ENCODE measurements around the gene RCSD1. TPM values are rescaled to one million over a fixed set of nuclear protein-coding genes. Genes with fewer than 3 reads are reported as not detected.

RCSD1 gene
- total and polyA plus RNA-seq, 7 donors: 3.9 to 34.2 (median 13.7) TPM

DNA sequence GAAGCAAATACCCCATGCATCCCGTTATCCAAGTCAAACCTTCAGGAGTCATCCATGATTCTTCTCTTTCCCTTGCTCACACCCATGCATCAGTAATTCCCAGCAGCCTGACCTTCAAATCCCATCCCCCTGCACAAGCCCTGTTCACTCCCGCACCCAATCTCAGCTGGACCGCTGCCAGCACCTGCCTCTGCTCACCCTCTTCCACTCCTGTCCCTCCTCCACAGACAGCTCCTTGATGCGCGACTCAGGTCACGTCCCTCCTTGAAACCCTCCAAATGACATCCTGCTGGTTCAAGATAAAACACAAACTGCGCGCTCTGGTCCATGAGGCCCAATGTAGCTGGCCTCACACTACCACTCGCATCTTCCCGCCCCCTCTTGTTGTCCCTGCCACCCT, 48.4 kb downstream of the RCSD1 start:
- Histone ChIP-seq H3K4me1 (peaks cover 33% of the 10 kb centered on the region), H3K36me3 (ENCODE audit: insufficient read depth in 1 of 2, low read depth in 1 of 2) (peaks cover 0 to 3% of the 10 kb centered on the region in 2 donors), H3K4me3 (no peak overlapping the region), H3K9me3 (no peaks in the 10 kb centered on the region), H3K27ac (no peak overlapping the region), H3K27me3 (ENCODE audit: insufficient read depth in 3 of 3, low read length in 2 of 3) (no peaks in the 10 kb centered on the region)
- TF ChIP-seq, protein P1, sequence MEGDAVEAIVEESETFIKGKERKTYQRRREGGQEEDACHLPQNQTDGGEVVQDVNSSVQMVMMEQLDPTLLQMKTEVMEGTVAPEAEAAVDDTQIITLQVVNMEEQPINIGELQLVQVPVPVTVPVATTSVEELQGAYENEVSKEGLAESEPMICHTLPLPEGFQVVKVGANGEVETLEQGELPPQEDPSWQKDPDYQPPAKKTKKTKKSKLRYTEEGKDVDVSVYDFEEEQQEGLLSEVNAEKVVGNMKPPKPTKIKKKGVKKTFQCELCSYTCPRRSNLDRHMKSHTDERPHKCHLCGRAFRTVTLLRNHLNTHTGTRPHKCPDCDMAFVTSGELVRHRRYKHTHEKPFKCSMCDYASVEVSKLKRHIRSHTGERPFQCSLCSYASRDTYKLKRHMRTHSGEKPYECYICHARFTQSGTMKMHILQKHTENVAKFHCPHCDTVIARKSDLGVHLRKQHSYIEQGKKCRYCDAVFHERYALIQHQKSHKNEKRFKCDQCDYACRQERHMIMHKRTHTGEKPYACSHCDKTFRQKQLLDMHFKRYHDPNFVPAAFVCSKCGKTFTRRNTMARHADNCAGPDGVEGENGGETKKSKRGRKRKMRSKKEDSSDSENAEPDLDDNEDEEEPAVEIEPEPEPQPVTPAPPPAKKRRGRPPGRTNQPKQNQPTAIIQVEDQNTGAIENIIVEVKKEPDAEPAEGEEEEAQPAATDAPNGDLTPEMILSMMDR (IDR thresholded peaks at IDR 0.05): no peak
- 92 to 96% (median 95%) methylated on average over 10 of the region's 10 CpGs for WGBS, 3 donors
- DNase-seq (no peak), ATAC-seq (no peak)
- intact Hi-C loops (cut with DNase I): no loop called here

DNA sequence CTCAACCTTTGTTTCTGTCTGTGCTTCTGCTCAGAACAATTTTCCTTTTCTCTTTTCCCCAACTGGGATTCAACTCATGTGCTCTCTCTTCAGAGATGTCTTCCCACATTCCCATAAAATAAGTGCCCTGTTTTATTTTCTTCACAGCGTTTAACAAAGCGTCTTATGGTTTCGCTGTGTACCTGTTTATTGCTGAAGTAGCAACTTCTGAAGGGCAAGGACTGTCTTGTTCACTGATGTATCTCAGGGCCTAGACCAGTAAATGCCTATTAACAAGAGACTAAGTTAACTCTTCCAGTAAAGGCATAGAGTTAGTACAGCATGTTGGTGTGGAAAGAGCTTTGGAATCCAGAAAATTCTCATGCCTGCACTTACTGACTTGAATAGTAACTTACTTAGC, 48.8 kb downstream of the RCSD1 start:
- H3K27me3 ChIP-seq (ENCODE audit: insufficient read depth in 3 of 3, low read length in 2 of 3): no peaks in the 10 kb centered on the region
- no peak for DNase-seq
- no peak overlapping the region for H3K27ac ChIP-seq
- TF ChIP-seq, protein P1 (IDR thresholded peaks at IDR 0.05): no peak
- no peak for ATAC-seq
- peaks cover 37% of the 10 kb centered on the region for H3K4me1 ChIP-seq
- no peak overlapping the region for H3K4me3 ChIP-seq
- intact Hi-C loops (cut with DNase I): no loop called here
- no peaks in the 10 kb centered on the region for H3K36me3 ChIP-seq (ENCODE audit: insufficient read depth in 1 of 2, low read depth in 1 of 2)
- whole genome bisulfite sequencing, 3 donors: 58 to 97% (median 94%) methylated on average over 3 of the region's 3 CpGs
- no peaks in the 10 kb centered on the region for H3K9me3 ChIP-seq

DNA sequence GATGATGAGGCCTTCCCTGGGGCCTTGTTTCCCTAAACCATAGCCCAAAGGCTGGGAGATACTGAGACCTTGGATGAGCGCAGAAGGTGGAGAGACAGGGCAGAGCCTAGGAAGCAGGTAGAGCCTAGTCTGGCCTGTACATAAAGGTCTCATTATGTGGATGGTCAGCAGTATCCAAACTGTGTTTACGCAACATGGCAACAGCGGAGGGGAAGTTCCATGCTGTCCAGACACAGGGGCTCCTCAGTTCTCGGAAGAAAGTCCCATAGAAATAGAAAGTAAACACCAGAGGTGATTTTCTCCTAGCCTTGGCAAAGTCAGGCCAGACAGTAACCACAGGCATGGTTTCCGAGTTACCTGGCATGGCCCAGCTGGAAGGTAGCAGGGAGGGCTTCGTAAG, 49.7 kb downstream of the RCSD1 start:
- H3K9me3 ChIP-seq: no peaks in the 10 kb centered on the region
- peaks cover 46% of the 10 kb centered on the region for H3K4me1 ChIP-seq
- H3K27me3 ChIP-seq (ENCODE audit: insufficient read depth in 3 of 3, low read length in 2 of 3): no peaks in the 10 kb centered on the region
- ATAC-seq (no peak), DNase-seq (no peak)
- WGBS, 3 donors: 88 to 93% (median 89%) methylated on average over 6 of the region's 6 CpGs
- intact Hi-C loops (cut with DNase I): no loop called here
- no peaks in the 10 kb centered on the region for H3K36me3 ChIP-seq (ENCODE audit: insufficient read depth in 1 of 2, low read depth in 1 of 2)
- TF ChIP-seq, protein P1 (IDR thresholded peaks at IDR 0.05): no peak
- H3K4me3 ChIP-seq: no peak overlapping the region
- peak overlapping the region; percentile 21 for H3K27ac ChIP-seq

DNA sequence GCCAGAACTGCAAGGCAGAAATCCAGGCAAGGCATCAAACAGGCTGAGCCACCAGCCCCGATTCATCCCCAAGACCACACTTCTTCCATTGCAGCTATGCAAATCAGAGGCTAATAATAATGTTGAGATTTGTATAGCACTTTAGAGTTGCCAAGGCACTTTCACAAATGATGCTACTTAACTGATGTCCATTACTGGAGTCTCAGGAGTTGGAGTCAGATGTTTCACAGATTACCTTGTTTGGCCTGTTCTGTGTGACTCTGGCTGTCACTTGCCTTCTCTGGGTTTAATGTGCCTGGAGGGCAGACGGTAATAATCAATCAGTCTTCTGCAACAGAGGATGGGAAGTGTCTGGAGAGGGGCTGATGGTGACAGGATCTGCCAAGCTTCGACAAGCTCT, 51.0 kb downstream of the RCSD1 start:
- TF ChIP-seq, protein P1 (IDR thresholded peaks at IDR 0.05): no peak
- no peak overlapping the region for H3K4me3 ChIP-seq
- no peaks in the 10 kb centered on the region for H3K27me3 ChIP-seq (ENCODE audit: insufficient read depth in 3 of 3, low read length in 2 of 3)
- intact Hi-C loops (cut with DNase I): no loop called here
- H3K27ac ChIP-seq: peak overlapping the region; percentile 71
- H3K36me3 ChIP-seq (ENCODE audit: insufficient read depth in 1 of 2, low read depth in 1 of 2): peaks cover 0 to 3% of the 10 kb centered on the region in 2 donors
- ATAC-seq (no peak), DNase-seq (no peak)
- H3K9me3 ChIP-seq: no peaks in the 10 kb centered on the region
- H3K4me1 ChIP-seq: peaks cover 59% of the 10 kb centered on the region
- WGBS, 3 donors: 16 to 39% (median 20%) methylated on average over 3 of the region's 3 CpGs

DNA sequence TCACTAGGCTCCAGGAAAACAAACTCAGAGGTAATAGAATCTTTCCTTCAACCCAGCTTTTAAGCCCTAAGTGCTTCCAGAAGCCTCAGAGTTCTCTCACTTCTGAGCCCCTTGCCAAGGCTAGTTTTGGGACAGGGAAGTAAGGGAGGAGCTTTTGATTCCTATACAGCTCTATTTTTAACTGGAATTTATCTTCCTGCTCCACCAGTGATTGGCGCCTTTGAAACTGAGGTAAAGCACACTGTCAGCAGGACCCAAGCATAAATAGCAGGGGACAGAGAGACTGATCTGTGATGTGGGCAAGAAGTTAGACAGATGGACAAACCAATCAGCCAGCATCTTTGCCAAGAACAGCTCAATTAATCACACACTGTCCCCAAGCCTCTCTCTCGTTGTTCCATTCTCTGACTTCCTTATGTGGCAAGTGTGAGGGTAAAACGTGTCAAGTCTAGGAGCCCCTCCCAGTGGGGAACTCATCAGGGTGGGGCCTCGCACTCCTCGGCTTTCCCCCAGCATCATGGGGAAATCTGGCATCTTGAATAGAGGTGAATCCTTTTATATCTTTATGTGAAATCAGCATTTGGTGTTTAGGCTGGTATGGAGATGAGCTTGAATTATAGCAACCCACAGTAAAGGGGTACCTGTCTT, 51.5 kb downstream of the RCSD1 start:
- H3K4me3 ChIP-seq: no peak overlapping the region
- H3K9me3 ChIP-seq: no peaks in the 10 kb centered on the region
- no peaks in the 10 kb centered on the region for H3K27me3 ChIP-seq (ENCODE audit: insufficient read depth in 3 of 3, low read length in 2 of 3)
- peak in 3 of 4 donors; percentile 33 to 47 (median 37) for ATAC-seq
- H3K36me3 ChIP-seq (ENCODE audit: insufficient read depth in 1 of 2, low read depth in 1 of 2): peaks cover 0 to 3% of the 10 kb centered on the region in 2 donors
- TF ChIP-seq, protein P1 (IDR thresholded peaks at IDR 0.05): no peak
- H3K4me1 ChIP-seq: peaks cover 60% of the 10 kb centered on the region
- WGBS, 3 donors: 7 to 22% (median 12%) methylated on average over 5 of the region's 5 CpGs
- intact Hi-C loops (cut with DNase I): no loop called here
- DNase-seq: no peak
- peak overlapping the region; percentile 71 for H3K27ac ChIP-seq
